NCI-H460 (cell line): ENCODE measurements around the gene TMEM164. TPM values are rescaled to one million over a fixed set of nuclear protein-coding genes. Genes with fewer than 3 reads are reported as not detected.

Experiments used
- DNase-seq: peaks from one replicate; pipeline ENCODE4 v3.0.0-alpha.2; 2016; ENCODE audit warnings: low read depth; ENCODE audit errors: extremely low read depth
- total RNA-seq: library from RNA; depleted of rRNA; stranded (reverse); fragments of >200 nt; shearing (Covaris generic); gene quantifications from 2 replicates; pipeline ENCODE4 v1.2.3, GENCODE V29; 2014

The TMEM164 gene
- total RNA-seq, 1 experiment from 2014 or later, result 24.9 TPM

- DNase-seq, result no peak
Measured at GRCh38 chrX:110036162-110037033, 33.5 kb downstream of the TMEM164 start.

GRCh38 chrX:110037178-110037577 lies 34.3 kb downstream of the TMEM164 start:
- DNase-seq, result no peak

GRCh38 chrX:110038900-110039299 lies 36.0 kb downstream of the TMEM164 start:
- no peak for DNase-seq

GRCh38 chrX:110041980-110042379 lies 39.1 kb downstream of the TMEM164 start:
- no peak for DNase-seq

GRCh38 chrX:110042496-110042895 lies 39.6 kb downstream of the TMEM164 start:
- no peak for DNase-seq

- no peak for DNase-seq
Measured at GRCh38 chrX:110043506-110043905, 40.6 kb downstream of the TMEM164 start.

- no peak for DNase-seq
Measured at GRCh38 chrX:110044346-110045249, 41.7 kb downstream of the TMEM164 start.

GRCh38 chrX:110045421-110045820 lies 42.5 kb downstream of the TMEM164 start:
- DNase-seq, result no peak

GRCh38 chrX:110046001-110046400 lies 43.1 kb downstream of the TMEM164 start:
- no peak for DNase-seq

- DNase-seq, result no peak
Measured at GRCh38 chrX:110046971-110047370, 44.1 kb downstream of the TMEM164 start.

GRCh38 chrX:110049096-110049495 lies 46.2 kb downstream of the TMEM164 start:
- DNase-seq, result no peak

GRCh38 chrX:110050386-110050785 lies 47.5 kb downstream of the TMEM164 start:
- DNase-seq, result no peak

- no peak for DNase-seq
Measured at GRCh38 chrX:110050901-110051300, 48.0 kb downstream of the TMEM164 start.

GRCh38 chrX:110051559-110051958 lies 48.6 kb downstream of the TMEM164 start:
- no peak for DNase-seq

- no peak for DNase-seq
Measured at GRCh38 chrX:110052303-110052702, 49.4 kb downstream of the TMEM164 start.

- no peak for DNase-seq
Measured at GRCh38 chrX:110053453-110053852, 50.5 kb downstream of the TMEM164 start.

GRCh38 chrX:110055616-110056015 lies 52.7 kb downstream of the TMEM164 start:
- no peak for DNase-seq

- DNase-seq, result no peak
Measured at GRCh38 chrX:110056419-110056818, 53.5 kb downstream of the TMEM164 start.

GRCh38 chrX:110059410-110059809 lies 56.5 kb downstream of the TMEM164 start:
- no peak for DNase-seq

- DNase-seq, result no peak
Measured at GRCh38 chrX:110060317-110060716, 57.4 kb downstream of the TMEM164 start.

- no peak for DNase-seq
Measured at GRCh38 chrX:110060846-110061537, 58.1 kb downstream of the TMEM164 start.
